ENCODE data around the gene MUC6. TPM values are rescaled to one million over a fixed set of nuclear protein-coding genes. Genes with fewer than 3 reads are reported as not detected.

The MUC6 gene
- total and polyA plus RNA-seq, 2 donors (not counting 3 experiments of a cell fraction or from before 2014, with no cell fraction given) = not detected

- no TSS peak for BruUV-seq (replicated peaks)
- TF ChIP-seq CTCF (IDR thresholded peaks at IDR 0.05; ENCODE audit: extremely low read depth in 1 of 2, insufficient read depth in 1 of 2, low read depth in 1 of 2, low read length in 2 of 2) (no peak), JUN (IDR thresholded peaks at IDR 0.05; ENCODE audit: borderline replicate concordance, insufficient read depth, insufficient read length, low read depth) (no peak), POLR2A (IDR thresholded peaks at IDR 0.05; ENCODE audit: low read depth, low read length) (no peak), MAX (IDR thresholded peaks at IDR 0.05; ENCODE audit: insufficient read depth, insufficient read length) (no peak), MYC (IDR thresholded peaks at IDR 0.05; ENCODE audit: low read depth, low read length) (no peak)
- Histone ChIP-seq H3K4me2 (ENCODE audit: insufficient read depth, low read length) (no peak overlapping the region), H3K9ac (replicated peaks; ENCODE audit: extremely low read depth, insufficient read depth, low read length) (no peak overlapping the region), H3K9me3 (replicated peaks; ENCODE audit: control insufficient read depth, insufficient read depth, low read length) (no peaks in the 10 kb centered on the region), H3K9me1 (replicated peaks; ENCODE audit: control insufficient read depth, extremely low read depth, insufficient read depth, low read length) (no peaks in the 10 kb centered on the region), H3K4me1 (ENCODE audit: control insufficient read depth, extremely low read depth, insufficient read depth, low read length) (no peaks in the 10 kb centered on the region), H2AFZ (ENCODE audit: low read depth, low read length) (no peak overlapping the region), H4K20me1 (replicated peaks; ENCODE audit: control insufficient read depth, extremely low read depth, insufficient read depth, low read length) (no peaks in the 10 kb centered on the region), H3K4me3 (replicated peaks in 1 of 3; ENCODE audit: insufficient read depth in 1 of 3, low read depth in 1 of 3, low read length in 3 of 3) (no peak overlapping the region), H3K36me3 (ENCODE audit: control insufficient read depth in 2 of 2, extremely low read depth in 1 of 2, insufficient read depth in 2 of 2, low read length in 2 of 2) (peaks cover 0 to 46% of the 10 kb centered on the region in 2 experiments), H3K27me3 (ENCODE audit: control insufficient read depth in 2 of 2, insufficient read depth in 2 of 2, low read length in 2 of 2) (no peaks in the 10 kb centered on the region), H3K79me2 (ENCODE audit: control insufficient read depth, insufficient read depth, low read length) (peaks cover 2% of the 10 kb centered on the region), H3K27ac (ENCODE audit: insufficient read depth, low read depth, low read length) (no peak overlapping the region)
- DNase-seq (ENCODE audit: low read depth, low spot score) (no peak), FAIRE-seq (no peak)
- CTCF ChIA-PET = no interaction called here
- intact Hi-C loops (cut with micrococcal nuclease) (no loop called here), dilution Hi-C loops (cut with MboI; ENCODE audit: extremely low pct_ligation_motif_present, low sequenced_read_pairs) (no loop called here)
- POLR2A ChIA-PET = no interaction called here
Observed at GRCh38 chr11:973237-973636, 63.3 kb downstream of the MUC6 start.

DNA sequence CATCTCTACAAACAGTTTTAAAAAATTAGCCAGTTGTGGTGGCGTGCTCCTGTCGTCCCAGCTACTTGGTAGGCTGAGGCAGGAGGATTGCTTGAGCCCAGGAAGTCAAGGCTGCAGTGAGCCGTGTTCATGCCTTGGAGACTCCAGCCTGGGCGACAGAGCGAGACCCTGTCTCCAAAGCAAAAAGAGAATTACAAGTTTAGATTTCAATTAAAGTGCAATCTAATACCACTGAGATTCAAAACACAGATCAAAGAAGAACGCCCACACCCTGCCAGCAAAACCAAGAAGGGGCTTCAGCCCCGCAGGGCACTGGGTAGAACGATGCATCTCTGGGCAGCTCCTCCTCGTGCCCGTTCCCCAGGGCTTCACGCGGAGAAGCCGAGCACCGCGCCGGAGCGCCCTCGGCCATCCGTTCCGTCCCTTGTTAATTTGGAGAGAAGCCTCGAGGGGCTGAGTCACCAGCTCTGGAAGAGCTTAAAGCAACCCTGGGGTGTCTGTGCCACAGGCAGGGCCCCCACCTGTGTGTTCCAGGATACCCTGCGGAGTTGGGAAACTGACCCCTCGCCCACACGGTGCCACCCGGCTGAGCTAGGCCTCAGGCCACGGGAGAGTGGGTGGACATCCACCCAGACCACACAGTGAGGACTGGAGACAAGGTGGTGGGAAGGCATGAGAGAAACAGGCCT is 63.9 kb downstream of the MUC6 start:
- Histone ChIP-seq H3K27ac (ENCODE audit: insufficient read depth, low read depth, low read length) (no peak overlapping the region), H2AFZ (ENCODE audit: low read depth, low read length) (no peak overlapping the region), H4K20me1 (replicated peaks; ENCODE audit: control insufficient read depth, extremely low read depth, insufficient read depth, low read length) (no peaks in the 10 kb centered on the region), H3K27me3 (ENCODE audit: control insufficient read depth in 2 of 2, insufficient read depth in 2 of 2, low read length in 2 of 2) (no peaks in the 10 kb centered on the region), H3K36me3 (ENCODE audit: control insufficient read depth in 2 of 2, extremely low read depth in 1 of 2, insufficient read depth in 2 of 2, low read length in 2 of 2) (peaks cover 0 to 42% of the 10 kb centered on the region in 2 experiments), H3K4me3 (replicated peaks in 1 of 3; ENCODE audit: insufficient read depth in 1 of 3, low read depth in 1 of 3, low read length in 3 of 3) (no peak overlapping the region), H3K9me1 (replicated peaks; ENCODE audit: control insufficient read depth, extremely low read depth, insufficient read depth, low read length) (no peaks in the 10 kb centered on the region), H3K9ac (replicated peaks; ENCODE audit: extremely low read depth, insufficient read depth, low read length) (no peak overlapping the region), H3K4me1 (ENCODE audit: control insufficient read depth, extremely low read depth, insufficient read depth, low read length) (no peaks in the 10 kb centered on the region), H3K79me2 (ENCODE audit: control insufficient read depth, insufficient read depth, low read length) (peaks cover 4% of the 10 kb centered on the region), H3K4me2 (ENCODE audit: insufficient read depth, low read length) (no peak overlapping the region), H3K9me3 (replicated peaks; ENCODE audit: control insufficient read depth, insufficient read depth, low read length) (no peaks in the 10 kb centered on the region)
- no peak for TF ChIP-seq MYC (IDR thresholded peaks at IDR 0.05; ENCODE audit: low read depth, low read length)
- TF ChIP-seq POLR2A (IDR thresholded peaks at IDR 0.05; ENCODE audit: low read depth, low read length) = no peak
- TF ChIP-seq POLR2AphosphoS5 (IDR thresholded peaks at IDR 0.05; ENCODE audit: insufficient read depth, low read depth, low read length) = no peak
- TF ChIP-seq MAX (IDR thresholded peaks at IDR 0.05; ENCODE audit: insufficient read depth, insufficient read length) = no peak
- no peak for TF ChIP-seq JUN (IDR thresholded peaks at IDR 0.05; ENCODE audit: borderline replicate concordance, insufficient read depth, insufficient read length, low read depth)
- no TSS peak for BruUV-seq (replicated peaks)
- FAIRE-seq (no peak), DNase-seq (ENCODE audit: low read depth, low spot score) (no peak)
- CTCF ChIA-PET = no interaction called here
- dilution Hi-C loops (cut with MboI; ENCODE audit: extremely low pct_ligation_motif_present, low sequenced_read_pairs) = no loop called here
- POLR2A ChIA-PET = no interaction called here
- intact Hi-C loops (cut with micrococcal nuclease) = no loop called here
